Large intestine (tissue), 3 donors: Measurements from ENCODE around the gene TXNDC2. TPM values are rescaled to one million over a fixed set of nuclear protein-coding genes. Genes with fewer than 3 reads are reported as not detected.

Experiments
- DNase-seq, 2 donors: peaks; one replicate each; pipeline versions ENCODE4 v3.0.0 to v3.0.0-alpha.2; 2013
- H3K27ac ChIP-seq: one replicate; pipeline ENCODE4 v1.5.1; 2013; ENCODE audit warnings: low read length
- H3K27me3 ChIP-seq: 2 replicates; pipeline ENCODE4 v1.6.1; 2013; ENCODE audit warnings: low read length; ENCODE audit not compliant: control insufficient read depth, insufficient read depth
- H3K36me3 ChIP-seq: 2 replicates; pipeline ENCODE4 v1.6.1; 2013; ENCODE audit warnings: low read length; ENCODE audit not compliant: control insufficient read depth, insufficient read depth
- H3K4me1 ChIP-seq: one replicate; pipeline ENCODE4 v1.6.1; 2013; ENCODE audit warnings: low read length; ENCODE audit not compliant: control insufficient read depth, insufficient read depth
- H3K4me3 ChIP-seq: one replicate; pipeline ENCODE4 v1.5.1; 2013; ENCODE audit warnings: low read length
- H3K9me3 ChIP-seq: one replicate; pipeline ENCODE4 v1.6.1; 2013; ENCODE audit warnings: mild to moderate bottlenecking, low read depth, low read length, moderate library complexity; ENCODE audit not compliant: control insufficient read depth
- WGBS: methylation state at CpG from one replicate; pipeline ENCODE4 v1.1.5; 2013; ENCODE audit warnings: low lambda C conversion rate; ENCODE audit not compliant: insufficient coverage; 5-methylcytosine and 5-hydroxymethylcytosine counted together
- polyA plus RNA-seq: library from polyadenylated mRNA; unstranded; fragments of 120-200 nt; gene quantifications from one replicate; pipeline ENCODE4 v1.2.1, GENCODE V29; 2013

The TXNDC2 gene
- polyA plus RNA-seq, 1 donor = 0.03 TPM

- H3K27ac ChIP-seq = no peak overlapping the region
- no peaks in the 10 kb centered on the region for H3K27me3 ChIP-seq
- WGBS = 100% methylated on average over 1 of the region's 3 CpGs
- no peaks in the 10 kb centered on the region for H3K9me3 ChIP-seq
- peaks cover 16% of the 10 kb centered on the region for H3K36me3 ChIP-seq
- DNase-seq = no peak
- peaks cover 22% of the 10 kb centered on the region for H3K4me1 ChIP-seq
- no peak overlapping the region for H3K4me3 ChIP-seq
Observed at GRCh38 chr18:9930299-9930884, 44.6 kb downstream of the TXNDC2 start.

DNA sequence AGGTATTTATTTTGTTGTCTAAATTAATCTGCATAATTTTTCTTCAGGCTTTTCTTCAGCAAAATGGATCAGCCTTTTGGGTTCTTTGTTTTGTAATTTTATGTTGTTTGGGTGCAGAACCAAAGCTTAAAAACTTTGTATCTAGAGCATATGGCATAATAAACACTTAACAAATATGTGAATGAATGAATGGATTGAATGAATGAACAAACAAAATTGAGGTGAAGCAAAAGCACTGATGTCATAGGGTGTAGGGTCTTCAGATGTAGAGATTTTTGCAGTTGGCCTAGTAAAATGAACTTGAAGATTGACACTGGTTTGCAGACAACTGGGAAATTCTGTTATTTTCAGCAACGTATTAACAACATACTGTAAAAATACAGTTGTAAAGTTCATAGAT lies 45.4 kb downstream of the TXNDC2 start:
- no peak overlapping the region for H3K4me3 ChIP-seq
- H3K27me3 ChIP-seq = no peaks in the 10 kb centered on the region
- WGBS = no CpG with 5 or more reads among the region's 1 CpG
- H3K9me3 ChIP-seq = no peaks in the 10 kb centered on the region
- peaks cover 16% of the 10 kb centered on the region for H3K36me3 ChIP-seq
- no peak overlapping the region for H3K27ac ChIP-seq
- DNase-seq = no peak
- H3K4me1 ChIP-seq = peaks cover 20% of the 10 kb centered on the region

DNA sequence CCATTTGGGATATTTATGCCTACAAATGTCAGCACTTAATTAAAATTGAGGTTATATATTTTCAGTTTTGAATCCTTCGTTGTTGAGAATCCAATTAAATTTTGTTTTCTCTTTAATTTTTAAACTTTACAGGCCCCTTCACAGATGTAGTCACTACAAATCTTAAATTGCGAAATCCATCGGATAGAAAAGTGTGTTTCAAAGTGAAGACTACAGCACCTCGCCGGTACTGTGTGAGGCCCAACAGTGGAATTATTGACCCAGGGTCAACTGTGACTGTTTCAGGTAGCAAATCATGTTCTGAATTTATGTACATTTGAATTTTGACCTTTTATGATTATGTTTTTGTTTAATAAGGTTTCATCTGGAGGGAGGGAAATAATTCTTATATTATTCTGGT lies 45.9 kb downstream of the TXNDC2 start:
- WGBS = 40% methylated on average over 2 of the region's 5 CpGs
- Histone ChIP-seq H3K4me3 (no peak overlapping the region), H3K36me3 (peaks cover 21% of the 10 kb centered on the region), H3K27ac (no peak overlapping the region), H3K4me1 (peaks cover 14% of the 10 kb centered on the region), H3K27me3 (no peaks in the 10 kb centered on the region), H3K9me3 (no peaks in the 10 kb centered on the region)
- DNase-seq = no peak

DNA sequence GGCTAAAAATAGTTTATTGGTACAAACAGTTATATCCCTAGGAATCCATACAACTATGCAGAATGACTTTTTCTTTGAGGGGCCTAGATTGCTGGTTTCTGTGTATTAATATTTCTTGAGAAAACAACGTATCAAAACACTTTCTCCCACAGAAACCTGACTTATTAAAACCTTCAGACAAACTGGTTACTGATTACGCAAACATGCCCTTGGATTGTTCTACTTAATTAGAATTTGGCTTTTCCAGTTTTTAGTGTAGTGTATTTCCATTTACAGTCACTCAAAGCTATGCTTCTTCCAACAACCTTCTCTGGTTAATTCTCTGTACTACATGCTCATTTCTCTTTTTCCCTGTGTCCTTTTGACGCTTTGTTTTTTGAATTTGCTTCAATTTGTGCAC lies 48.1 kb downstream of the TXNDC2 start:
- peaks cover 42% of the 10 kb centered on the region for H3K36me3 ChIP-seq
- WGBS = 94% methylated on average over 2 of the region's 3 CpGs
- H3K4me3 ChIP-seq = no peak overlapping the region
- H3K4me1 ChIP-seq = peaks cover 9% of the 10 kb centered on the region
- H3K27ac ChIP-seq = no peak overlapping the region
- H3K9me3 ChIP-seq = no peaks in the 10 kb centered on the region
- DNase-seq = no peak
- no peaks in the 10 kb centered on the region for H3K27me3 ChIP-seq

GRCh38 chr18:9934274-9934673 lies 48.5 kb downstream of the TXNDC2 start:
- H3K9me3 ChIP-seq = no peaks in the 10 kb centered on the region
- no peak for DNase-seq
- H3K36me3 ChIP-seq = peaks cover 44% of the 10 kb centered on the region
- no peaks in the 10 kb centered on the region for H3K27me3 ChIP-seq
- peaks cover 6% of the 10 kb centered on the region for H3K4me1 ChIP-seq
- H3K27ac ChIP-seq = no peak overlapping the region
- H3K4me3 ChIP-seq = no peak overlapping the region
- 93% methylated on average over 3 of the region's 3 CpGs for WGBS

Other genes starting within 250 kb of the TXNDC2 start
- 15.5 TPM for gene RAB31, start 177.7 kb upstream of the TXNDC2 start, polyA plus RNA-seq
- 268 TPM for gene VAPA, start 28.0 kb downstream of the TXNDC2 start, polyA plus RNA-seq